Neural cell (in vitro differentiated cells): ENCODE measurements around the gene MTFP1.

ENCODE experiments used
- EP300 ChIP-seq: fragments of 450-650 bp; conservative IDR thresholded peaks from 2 replicates; pipeline ENCODE4 v1.6.1; 2014; ENCODE audit warnings: antibody characterized with exemption, mild to moderate bottlenecking, moderate library complexity; ENCODE audit not compliant: poor library complexity, severe bottlenecking
- EZH2 ChIP-seq: fragments of 200-600, 300-800 bp; shearing (Covaris generic), sonication (generic); IDR thresholded peaks from 2 replicates; pipeline ENCODE4 v1.6.1; 2014; ENCODE audit warnings: antibody characterized with exemption, low read length, borderline replicate concordance, mild to moderate bottlenecking; ENCODE audit not compliant: insufficient read depth, poor library complexity, severe bottlenecking
- POLR2AphosphoS5 ChIP-seq: IDR thresholded peaks from 2 replicates; pipeline ENCODE4 v1.6.1; 2012
- RAD21 ChIP-seq: fragments of 450-650 bp; conservative IDR thresholded peaks from 2 replicates; pipeline ENCODE4 v1.6.1; 2014; ENCODE audit warnings: antibody characterized with exemption, mild to moderate bottlenecking, moderate library complexity
- SMC3 ChIP-seq: fragments of 450-650 bp; conservative IDR thresholded peaks from 2 replicates; pipeline ENCODE4 v1.6.1; 2014; ENCODE audit warnings: antibody characterized with exemption, mild to moderate bottlenecking, moderate library complexity; ENCODE audit not compliant: poor library complexity
- TAF1 ChIP-seq: IDR thresholded peaks from 2 replicates; pipeline ENCODE4 v1.6.1; 2012; ENCODE audit warnings: low read depth
- TF ChIP-seq, protein P1 (sequence below): fragments of 450-650 bp; IDR thresholded peaks from 2 replicates; pipeline ENCODE4 v1.5.1; 2014; ENCODE audit warnings: antibody characterized with exemption, mild to moderate bottlenecking, moderate library complexity; ENCODE audit not compliant: poor library complexity, severe bottlenecking
- TF ChIP-seq, protein P2 (sequence below): IDR thresholded peaks from 2 replicates; pipeline ENCODE4 v1.6.1; 2012; ENCODE audit warnings: borderline replicate concordance

DNA sequence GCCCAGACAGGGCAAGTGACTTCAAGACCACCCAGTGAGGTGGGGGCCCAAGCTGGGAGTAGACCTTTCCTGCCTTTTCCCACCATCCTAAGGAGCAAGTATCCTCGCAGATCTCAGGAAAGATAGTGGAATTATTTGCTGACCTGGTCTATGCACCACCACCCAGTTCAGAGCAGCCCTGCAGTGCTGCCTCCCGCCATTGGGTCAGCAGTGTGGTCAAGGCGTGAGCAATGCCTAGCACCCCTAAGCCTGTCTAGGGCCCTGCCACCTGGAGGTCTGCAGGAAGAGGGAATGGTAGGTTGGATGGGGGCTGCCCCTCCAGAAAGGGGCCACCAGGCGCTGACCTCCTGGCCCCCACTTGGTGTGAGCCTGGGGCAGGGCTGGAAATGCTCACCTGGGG lies 6.5 kb downstream of the MTFP1 start:
- TF ChIP-seq TAF1 (no peak), POLR2AphosphoS5 (no peak), EZH2 (no peak), EP300 (no peak), RAD21 (no peak), SMC3 (no peak)
- TF ChIP-seq, protein P1, sequence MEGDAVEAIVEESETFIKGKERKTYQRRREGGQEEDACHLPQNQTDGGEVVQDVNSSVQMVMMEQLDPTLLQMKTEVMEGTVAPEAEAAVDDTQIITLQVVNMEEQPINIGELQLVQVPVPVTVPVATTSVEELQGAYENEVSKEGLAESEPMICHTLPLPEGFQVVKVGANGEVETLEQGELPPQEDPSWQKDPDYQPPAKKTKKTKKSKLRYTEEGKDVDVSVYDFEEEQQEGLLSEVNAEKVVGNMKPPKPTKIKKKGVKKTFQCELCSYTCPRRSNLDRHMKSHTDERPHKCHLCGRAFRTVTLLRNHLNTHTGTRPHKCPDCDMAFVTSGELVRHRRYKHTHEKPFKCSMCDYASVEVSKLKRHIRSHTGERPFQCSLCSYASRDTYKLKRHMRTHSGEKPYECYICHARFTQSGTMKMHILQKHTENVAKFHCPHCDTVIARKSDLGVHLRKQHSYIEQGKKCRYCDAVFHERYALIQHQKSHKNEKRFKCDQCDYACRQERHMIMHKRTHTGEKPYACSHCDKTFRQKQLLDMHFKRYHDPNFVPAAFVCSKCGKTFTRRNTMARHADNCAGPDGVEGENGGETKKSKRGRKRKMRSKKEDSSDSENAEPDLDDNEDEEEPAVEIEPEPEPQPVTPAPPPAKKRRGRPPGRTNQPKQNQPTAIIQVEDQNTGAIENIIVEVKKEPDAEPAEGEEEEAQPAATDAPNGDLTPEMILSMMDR, result no peak
- TF ChIP-seq, protein P2, sequence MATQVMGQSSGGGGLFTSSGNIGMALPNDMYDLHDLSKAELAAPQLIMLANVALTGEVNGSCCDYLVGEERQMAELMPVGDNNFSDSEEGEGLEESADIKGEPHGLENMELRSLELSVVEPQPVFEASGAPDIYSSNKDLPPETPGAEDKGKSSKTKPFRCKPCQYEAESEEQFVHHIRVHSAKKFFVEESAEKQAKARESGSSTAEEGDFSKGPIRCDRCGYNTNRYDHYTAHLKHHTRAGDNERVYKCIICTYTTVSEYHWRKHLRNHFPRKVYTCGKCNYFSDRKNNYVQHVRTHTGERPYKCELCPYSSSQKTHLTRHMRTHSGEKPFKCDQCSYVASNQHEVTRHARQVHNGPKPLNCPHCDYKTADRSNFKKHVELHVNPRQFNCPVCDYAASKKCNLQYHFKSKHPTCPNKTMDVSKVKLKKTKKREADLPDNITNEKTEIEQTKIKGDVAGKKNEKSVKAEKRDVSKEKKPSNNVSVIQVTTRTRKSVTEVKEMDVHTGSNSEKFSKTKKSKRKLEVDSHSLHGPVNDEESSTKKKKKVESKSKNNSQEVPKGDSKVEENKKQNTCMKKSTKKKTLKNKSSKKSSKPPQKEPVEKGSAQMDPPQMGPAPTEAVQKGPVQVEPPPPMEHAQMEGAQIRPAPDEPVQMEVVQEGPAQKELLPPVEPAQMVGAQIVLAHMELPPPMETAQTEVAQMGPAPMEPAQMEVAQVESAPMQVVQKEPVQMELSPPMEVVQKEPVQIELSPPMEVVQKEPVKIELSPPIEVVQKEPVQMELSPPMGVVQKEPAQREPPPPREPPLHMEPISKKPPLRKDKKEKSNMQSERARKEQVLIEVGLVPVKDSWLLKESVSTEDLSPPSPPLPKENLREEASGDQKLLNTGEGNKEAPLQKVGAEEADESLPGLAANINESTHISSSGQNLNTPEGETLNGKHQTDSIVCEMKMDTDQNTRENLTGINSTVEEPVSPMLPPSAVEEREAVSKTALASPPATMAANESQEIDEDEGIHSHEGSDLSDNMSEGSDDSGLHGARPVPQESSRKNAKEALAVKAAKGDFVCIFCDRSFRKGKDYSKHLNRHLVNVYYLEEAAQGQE, result no peak
